Adrenal gland (tissue), 5 donors: ENCODE data around the gene PRKD3.
"Not testable (repeated sequence)": the region's sequence is repeated elsewhere in the genome, so short reads cannot be mapped to it uniquely, and the experiment has no call there.

Source experiments
- CTCF ChIP-seq, 6 experiments: fragments of 450-650 bp in 4 of 6; fragments of 200-600 bp in 2 of 6; sonication (generic) in 1 of 6; IDR thresholded peaks; 1 replicate in 5 of 6; 2 replicates in 1 of 6; pipeline versions ENCODE4 v1.5.1 to v1.8.0; 2016 to 2021; ENCODE audit warnings: antibody characterized with exemption in 6 of 6, mild to moderate bottlenecking in 2 of 6, moderate library complexity in 1 of 6
- POLR2A ChIP-seq, 2 donors: fragments of 450-650 bp; IDR thresholded peaks; one replicate each; pipeline ENCODE4 v1.6.1; 2017; ENCODE audit warnings: antibody characterized with exemption in 2 of 2, mild to moderate bottlenecking in 2 of 2, moderate library complexity in 1 of 2
- donor health status: DM: no; HTN: no; CAD: no.

- not testable (repeated sequence) for TF ChIP-seq CTCF, POLR2A (IDR thresholded peaks at IDR 0.05)
Observed at GRCh38 chr2:37294858-37295257, 29.8 kb downstream of the PRKD3 start.
